ENCODE data around the gene GHDC.
A peak's percentile ranks its signal among the peaks of the same experiment; 100 is the strongest.
"Not testable (repeated sequence)": the region's sequence is repeated elsewhere in the genome, so short reads cannot be mapped to it uniquely, and the experiment has no call there.

GHDC gene

DNA sequence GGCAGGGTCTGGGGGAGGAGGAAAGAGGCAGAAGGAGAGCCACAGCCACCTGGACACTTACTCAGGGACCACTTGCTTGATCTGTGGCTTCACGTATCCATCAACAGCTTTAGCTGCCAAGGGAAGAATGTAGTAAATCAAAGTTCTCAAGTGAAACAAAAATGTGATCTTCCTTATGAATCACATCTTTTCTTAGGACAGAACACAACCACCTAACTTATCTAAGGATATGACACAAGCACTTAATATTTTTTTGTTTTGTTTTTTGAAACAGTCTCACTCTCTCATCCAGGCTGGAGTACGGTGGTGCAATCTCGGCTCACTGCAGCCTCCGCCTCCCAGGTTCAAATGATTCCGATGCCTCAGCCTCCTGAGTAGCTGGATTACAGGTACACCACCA lies 8.4 kb upstream of the GHDC start:
- no peak for DNase-seq

DNA sequence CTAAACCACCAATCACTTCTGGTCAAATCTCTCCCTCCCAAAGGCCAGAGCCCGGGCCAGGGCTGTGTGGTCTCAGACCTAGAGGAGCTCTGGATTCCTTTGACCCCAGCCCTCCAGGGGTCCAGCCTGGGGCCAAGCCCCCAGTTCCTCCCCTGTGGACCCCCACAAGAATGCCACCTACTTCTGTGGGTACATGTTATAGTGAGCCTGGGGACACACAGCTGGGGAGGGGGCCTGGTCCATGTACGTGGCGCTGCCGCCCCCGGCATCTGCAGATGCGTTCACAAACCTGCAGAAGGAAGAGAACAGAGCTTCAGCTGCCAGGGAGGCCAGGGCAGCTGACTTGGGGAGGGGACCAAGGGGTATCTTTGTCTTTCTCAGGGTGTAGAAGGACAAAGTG lies 7.9 kb upstream of the GHDC start:
- DNase-seq = no peak

DNA sequence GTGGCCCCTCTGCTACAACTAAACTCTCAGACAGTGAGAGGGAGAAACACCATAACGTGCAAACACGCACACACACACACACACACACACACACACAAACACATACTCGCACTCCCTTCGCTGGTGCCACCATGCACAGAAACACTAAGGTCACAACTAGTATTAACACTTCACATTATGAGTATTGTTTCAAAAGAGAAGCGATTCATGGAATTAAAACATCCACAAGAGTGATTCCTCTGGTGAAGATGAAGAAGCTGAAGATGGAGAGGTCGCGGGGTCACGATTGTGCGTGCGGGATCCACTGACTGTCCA lies 7.1 kb upstream of the GHDC start:
- no peak for DNase-seq

DNA sequence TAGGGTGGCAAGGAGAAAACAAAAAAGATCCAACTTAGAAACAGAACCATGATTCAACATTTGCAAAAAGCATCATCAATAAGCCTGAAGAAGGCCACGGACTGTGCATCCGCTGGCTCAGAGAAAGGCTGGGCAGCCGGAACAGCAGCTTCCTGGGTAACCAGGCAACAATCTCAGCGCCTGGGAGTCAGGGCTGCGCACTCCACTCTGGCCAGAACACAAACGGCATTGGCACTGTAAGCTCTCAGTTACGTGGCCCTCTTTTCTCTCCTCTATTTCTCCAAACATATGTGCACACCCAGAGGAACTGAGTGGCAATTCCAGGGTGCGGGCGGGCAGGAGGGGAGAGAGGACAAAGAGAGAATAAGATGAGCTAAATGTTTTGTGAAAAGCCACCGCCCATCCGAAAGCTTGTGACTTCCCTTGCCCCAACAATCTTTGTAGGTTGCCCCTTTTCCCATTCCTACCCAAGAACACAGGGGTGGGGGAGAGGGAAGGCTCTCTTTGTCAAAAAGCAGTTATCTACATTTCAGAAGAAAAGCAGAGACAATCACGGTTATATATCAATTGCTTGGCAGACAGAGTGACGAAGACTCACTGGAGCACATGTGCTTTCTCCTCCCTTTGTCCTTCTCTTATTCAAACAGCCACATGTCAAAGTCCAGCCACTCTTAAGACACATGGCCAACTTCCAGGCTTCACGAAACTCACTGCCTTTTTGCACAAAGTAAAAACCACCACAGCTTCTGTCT lies 6.6 kb upstream of the GHDC start:
- DNase-seq = peak in 1 of 2 experiments; percentile 38

DNA sequence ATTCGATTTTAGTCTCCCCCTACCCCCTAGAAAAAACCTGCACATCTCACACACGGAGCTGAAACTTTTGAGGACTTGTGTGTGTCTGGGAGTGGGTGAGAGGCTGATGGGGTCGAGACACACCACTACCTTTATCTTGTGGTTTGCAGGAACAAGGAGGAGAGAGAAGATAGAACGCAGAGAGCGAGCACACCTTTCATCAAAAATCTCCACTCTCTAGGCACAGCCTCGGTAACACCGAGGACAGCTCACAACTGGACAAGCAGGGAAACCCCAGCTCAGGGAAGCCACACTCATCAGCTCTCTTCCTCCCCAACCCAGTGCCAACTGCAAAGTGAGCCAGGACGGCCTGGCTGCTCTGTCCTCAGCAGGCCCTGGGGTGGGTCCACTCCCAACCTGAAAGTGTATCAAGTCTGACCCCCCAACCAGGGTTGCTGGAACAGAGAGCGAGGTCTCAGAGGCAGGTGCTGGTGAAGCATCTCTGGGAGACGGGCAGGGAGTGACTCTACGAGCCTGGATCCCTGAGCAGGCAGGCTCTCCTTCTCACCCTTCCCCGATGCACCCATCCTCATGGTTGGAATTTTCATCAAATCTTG lies 5.2 kb upstream of the GHDC start:
- no peak for DNase-seq

DNA sequence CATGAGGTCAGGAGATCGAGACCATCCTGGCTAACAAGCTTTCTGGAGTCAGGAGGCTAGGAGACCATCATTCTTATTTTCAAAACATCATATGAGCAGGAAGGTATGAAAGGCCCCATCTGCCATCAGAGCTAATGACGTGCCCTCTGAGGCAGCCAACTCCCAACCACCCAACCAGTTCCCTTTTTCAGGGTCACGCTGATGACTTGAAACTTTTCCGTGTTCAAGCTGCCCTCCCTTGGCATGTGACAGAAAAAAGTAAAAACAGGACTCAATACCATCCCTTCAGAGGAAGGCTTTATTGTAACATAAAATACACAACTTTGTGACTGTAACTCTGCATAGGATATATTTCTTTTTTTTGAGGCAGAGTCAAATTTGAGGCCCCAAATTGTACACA lies 4.6 kb upstream of the GHDC start:
- DNase-seq = no peak

DNA sequence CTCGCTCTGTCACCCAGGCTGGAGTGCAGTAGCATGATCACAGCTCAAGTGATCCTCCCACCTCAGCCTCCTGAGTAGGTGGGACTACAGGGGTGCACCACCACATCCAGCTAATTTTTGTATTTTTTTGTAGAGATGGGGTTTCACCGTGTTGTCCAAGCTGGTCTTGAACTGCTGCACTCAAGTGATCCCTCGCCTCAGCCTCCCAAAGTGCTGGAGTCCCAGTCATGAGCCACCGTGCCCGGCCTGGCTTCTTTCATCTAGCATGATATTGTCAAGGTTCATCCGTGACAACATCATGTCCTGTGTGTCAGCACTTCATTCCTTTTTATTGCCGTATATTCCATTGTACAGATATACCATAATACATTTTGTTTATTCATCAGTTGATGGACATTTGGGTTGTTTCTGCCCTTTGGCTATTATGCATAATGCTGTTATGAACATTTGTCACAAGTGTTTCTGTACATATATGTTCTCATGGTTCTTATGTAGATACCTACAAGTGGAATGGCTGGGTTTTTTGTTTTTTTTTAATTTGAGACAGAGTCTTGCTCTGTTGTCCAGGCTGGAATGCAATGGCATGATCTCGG lies 3.4 kb upstream of the GHDC start:
- no peak for DNase-seq

DNA sequence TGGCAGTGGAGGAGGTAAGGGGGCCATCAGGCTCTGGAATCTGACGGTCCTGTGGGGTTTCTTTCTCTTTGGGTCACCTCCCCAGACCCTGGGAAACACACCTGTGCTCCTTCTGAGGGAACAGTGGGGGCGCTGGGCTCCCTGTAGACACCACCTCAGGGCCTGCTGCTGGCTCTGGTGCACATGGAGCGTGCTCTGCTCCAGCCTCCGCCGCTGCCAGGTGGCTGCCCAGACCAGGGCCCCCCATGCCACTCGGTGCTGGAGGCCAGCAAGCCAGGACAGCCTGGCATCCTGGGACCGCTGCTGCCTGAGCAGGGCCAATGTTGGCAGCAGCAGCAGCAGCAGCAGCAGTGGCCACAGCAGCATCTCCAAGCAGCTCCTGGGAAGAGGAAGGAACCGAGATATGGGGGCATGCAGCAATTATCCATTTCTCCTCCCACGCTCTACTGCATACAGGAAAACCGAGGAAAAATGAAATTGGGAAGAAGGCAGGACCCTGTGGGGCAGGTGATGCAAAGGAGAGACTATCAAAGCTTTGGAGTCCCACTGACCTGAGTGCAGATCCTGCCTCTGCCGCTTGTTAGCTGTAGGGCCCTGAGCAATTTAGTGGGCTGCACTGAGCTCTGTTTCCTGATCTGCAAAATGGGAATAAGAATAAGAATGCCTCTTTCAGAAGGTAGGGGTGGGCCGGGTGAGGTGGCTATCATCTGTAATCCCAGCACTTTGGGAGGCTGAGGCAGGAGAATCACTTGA lies 902 bp downstream of the GHDC start:
- no peak for DNase-seq

DNA sequence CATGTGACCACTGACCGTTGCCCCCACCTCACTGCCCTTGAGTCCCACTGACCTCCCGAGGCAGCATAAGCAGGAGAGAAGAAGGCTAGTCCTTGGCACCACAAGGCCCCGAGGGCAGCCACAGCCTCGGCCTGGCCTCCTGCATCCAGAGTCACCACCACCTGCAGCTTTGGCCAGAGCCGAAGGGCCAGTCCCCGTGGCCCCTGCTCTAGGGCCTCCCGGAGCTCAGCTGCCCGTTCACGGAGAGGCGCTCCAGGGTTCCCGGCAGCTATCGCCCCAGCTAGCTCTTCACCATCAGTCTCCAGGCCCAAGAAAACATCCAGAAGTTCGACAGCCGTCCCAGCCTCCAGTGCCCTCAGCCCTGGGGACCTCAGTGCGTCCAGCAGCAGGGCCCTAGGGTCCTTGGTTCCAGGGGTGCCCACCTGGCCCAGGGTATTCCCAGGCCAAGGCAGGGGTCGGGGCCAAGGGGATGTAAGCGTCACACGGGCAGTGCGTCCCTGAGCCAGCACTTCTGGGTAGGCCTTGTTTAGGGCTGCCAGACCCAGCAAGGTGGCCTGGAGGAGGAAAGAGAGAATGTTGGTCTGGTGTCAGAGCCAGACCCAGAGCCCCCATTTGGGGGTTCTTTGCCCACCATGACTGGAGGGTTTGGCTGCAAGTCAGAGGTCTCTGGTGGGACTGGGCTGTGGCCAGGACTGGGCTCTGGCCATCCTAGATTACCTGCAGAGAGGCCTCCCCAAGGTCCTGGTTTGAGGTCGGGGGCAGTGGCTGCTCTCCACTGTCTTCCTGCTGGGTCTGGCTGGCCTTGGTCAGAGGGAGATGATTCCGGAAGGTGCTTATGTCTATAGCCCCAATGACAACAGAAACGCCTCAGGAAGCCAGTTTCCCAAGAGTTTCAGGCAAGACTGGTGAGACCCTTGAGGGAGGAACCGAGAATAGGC lies 1.8 kb downstream of the GHDC start:
- DNase-seq = no peak

DNA sequence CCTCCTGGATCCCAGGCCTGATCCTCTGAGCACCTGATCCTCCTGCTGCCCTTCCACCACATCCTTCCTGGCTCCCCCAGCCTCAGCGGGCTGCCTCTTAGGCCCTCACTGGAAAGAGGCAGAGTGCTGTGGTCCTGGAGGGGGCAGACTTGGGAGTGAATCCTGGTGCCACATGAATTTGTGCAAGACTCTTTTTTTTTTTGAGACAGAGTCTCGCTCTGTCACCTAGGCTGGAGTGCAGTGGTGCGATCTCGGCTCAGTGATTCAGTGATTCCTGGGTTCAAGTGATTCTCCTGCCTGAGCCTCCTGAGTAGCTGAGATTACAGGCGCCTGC lies 3.1 kb downstream of the GHDC start:
- DNase-seq = no peak

DNA sequence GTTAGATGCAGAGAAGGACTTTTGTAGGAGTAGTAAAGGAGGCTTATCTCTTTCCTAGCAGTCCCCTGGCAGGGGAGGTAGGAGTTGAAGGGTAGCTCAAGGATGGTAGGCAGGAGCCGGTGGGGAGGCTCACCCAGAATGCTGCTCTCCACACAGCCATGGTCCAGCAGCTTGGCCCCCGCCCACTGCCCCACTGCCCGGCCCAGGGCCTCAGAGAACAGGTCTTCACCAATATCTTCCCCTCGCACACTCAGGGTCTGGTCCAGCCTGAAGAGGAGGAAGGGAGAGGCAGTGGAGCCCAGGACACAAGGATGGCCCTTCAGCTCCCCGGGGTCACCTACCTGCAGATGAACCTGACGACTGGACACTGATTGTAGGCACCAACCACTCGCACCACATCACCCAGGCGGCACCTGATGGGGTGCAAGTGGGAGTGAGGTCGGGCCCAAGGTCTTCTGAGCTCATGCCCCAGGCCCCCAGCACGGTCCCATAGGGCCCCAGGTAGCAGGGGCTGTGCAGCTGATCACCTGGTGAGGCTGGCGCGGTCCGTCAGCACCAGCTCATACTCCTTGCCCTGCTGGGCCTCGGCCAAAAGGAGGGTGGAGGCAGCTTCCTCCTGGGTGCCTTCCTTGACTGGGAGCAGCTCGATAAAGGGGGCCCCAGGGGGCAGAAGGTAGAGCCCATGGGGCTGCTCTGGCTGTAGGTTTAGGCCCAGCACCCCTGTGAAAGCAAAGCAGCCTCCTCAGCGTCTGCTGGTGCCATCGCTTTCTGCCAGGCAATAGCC lies 3.6 kb downstream of the GHDC start:
- no peak for DNase-seq

DNA sequence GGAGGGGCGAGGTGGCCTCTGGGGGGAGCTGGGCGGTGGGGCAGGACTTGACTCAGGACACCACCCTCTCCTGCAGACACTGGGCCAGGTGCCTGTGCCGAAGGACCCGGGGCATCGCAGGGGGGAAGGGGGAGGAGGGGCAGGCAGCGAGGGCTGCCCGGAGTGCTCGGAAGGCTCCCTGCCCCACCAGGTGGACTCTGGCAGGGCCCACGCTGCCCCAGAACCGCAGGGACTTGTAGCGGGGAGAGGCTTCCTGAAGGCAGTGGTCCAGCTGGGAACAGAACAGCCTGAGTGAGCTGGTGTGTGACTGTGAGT lies 4.7 kb downstream of the GHDC start:
- no peak for DNase-seq

DNA sequence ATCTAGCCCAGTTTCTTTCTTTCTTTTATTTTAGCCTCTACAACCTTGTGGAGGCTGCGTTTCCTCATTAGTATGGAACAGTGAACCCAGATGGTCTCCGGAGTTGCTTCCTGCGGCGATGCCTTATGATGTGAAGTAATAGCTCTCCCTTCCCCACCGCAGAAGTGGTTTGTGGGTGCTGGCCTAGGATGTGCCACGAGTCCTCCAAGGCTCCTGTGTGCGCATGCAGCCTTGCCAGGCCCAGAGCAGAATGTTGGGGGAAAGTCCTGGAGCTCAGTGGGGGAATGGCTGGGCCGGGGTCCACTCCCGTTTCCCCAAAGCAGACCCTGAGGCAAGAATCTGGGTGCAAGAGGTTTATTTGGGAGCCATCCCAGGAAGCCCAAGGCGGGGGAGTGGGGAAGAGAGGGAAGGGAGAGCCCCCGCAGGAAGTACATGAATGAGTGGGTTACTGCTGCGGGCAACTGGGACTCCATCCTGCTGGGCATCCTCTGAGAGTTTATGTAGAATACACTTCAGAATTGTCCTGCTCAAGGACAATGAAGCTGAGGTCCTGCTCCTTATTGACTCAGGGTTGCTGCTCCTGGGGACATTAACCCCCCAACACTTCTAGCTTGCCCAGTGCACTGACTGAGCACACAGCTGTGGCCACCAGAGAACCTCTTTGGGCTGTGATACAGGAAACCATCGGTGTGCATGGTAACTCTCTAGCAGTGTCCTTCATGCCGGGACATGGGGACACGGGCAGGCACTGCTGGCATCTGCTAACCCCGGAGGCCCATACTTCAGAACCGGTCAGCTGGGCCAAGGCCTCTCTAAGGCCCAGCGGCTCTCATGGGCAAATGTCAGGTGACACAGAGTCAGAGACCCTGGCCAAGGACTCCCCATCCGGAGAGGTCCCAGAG lies 5.3 kb downstream of the GHDC start:
- no peak for DNase-seq

DNA sequence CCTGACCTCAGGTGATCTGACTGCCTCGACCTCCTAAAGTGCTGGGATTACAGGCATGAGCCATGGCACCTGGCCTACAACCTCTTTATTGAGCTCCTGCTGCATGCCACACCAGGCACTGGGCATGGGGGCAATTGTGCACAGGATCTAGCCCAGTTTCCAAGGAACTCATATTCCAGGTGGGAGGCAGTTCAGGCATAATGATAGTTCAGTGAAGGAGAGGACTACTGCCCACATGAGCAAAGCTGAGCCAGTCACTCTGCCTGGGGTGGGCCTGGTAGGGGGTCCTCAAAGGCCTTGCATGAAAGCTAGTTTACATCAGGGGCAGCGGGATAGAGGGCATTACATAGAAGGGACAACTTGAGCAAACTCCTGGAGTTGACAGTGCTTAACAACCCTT lies 6.5 kb downstream of the GHDC start:
- no peak for DNase-seq

DNA sequence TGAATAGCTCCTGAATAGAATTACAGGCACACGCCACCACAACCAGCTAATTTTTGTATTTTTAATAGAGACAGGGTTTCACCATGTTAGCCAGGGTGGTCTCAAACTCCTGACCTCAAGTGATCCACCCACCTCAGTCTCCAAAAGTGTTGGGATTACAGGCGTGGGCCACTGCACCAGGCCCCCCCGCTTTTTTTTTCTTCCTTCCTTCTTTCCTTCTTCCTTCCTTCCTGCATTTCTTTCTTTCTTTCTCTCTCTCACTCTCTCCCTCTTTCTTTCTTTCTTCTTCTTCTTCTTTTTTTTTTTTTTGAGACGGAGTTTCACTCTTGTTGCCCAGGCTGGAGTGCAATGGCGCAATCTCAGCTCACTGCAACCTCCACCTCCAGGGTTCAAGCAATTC lies 8.1 kb downstream of the GHDC start:
- DNase-seq = not testable (repeated sequence)

DNA sequence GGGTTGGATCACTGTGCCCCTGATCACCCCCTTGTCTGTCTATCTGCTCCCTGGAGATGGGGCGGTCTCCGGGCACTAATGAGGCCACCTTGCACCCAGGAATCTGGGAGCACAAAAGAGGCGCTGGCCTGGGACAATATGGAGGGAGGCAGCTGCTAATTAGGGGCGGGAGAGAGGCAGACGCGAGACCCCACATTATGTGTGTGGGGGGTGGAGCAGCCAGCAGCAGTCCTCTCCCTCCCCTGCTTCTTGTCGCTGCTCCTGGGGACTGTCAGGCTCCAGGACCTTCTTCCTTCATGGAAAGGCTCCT lies 8.7 kb downstream of the GHDC start:
- DNase-seq = no peak

DNA sequence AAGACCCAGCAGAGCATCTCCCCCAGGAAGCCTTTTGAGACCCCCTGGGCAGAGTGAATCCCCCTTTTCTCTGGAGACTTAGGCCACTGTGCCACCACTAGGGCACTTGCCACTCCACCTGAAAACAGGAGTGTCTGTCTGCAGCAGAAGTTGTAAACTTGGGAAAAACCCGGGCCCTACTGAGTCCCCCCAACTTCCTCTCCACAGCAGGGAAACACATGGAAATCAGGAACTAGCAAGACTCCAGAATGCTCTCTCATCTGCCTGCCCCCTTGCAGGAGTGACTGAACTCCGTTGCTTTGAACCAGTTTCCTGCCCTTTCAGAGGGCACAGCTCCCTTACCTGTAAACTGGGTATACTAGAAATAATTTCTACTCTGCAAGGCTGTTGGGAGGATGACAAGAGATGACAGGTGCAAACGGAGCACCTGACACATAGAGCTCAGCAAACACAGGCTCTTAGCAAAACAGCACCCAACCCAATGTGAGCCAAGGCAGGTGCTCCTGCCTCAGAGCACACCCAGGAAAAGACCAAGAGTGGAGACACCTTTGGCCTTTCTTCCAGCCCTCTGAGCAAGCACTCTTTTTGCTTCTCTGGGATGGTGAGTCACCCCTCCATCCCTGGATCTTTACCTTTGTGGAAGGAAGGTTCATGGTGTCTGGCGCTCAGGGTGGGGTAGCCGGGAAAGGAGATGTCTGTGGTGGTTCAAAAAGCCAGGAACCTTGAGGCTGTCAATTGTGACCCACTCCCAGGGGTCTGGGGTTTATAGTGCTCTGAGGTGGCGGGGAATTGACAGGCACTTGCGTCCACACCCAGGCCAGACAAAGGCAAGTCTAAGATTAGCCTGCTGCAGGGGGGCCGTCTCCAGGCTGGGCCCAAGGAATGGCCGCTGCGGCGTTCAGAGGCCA lies 9.3 kb downstream of the GHDC start, which contains the start of gene HCRT:
Gene HCRT (minus strand): TSS at position 740 of the 908 bp plus-strand sequence. CDS start 87 bp downstream, at position 653.
- peak in 1 of 2 experiments; percentile 53 for DNase-seq

DNA sequence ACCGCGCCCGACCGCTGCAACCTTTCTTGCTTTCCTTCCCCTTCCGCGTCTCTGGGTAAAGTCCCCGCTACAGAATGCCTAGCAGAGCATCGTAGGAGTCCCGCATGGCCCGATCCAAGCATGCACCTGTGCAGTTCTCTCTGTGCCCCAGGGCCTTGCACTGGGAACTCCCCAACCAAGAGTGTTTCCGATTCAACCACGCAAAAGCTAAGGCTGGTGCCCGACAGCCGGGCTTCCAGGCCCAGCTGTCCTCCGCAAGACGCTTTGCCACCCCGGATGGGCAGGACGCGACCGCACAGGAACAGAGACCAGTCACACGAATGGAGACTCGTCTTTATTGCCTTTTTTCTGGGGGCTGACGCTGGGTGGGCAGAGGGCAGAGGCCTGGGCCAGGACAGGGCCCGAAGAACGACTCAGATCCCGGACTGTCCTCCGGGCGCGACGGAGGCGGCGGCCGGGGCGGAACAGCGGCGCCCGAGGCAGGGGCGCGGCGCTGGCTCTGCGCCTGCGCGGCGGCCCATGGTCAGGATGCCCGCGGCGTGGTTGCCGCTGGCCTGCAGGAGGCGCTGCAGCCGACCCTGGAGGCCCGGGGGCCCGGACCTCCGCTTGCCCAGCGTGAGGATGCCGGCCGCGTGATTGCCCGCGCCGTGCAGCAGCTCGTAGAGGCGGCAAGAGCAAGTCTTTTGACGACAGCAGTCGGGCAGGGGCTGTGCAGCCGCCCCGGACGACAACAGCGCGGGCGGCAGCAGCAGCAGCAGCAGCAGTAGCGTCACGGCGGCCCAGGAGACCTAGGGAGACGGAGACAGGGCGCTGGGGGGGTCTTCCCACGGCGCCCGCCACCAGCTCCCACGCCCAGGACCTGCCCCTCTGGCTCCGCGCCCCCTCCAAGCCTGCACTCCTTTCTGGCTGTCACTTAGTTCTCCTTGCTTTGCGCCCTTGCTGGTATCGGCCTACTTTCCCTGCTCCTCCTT lies 10.3 kb downstream of the GHDC start:
- peak in 1 of 2 experiments; percentile 29 for DNase-seq

Measured in NCI-H2081 (cell line).